ENCODE results near the gene PRXL2B.
"Not testable (repeated sequence)": the region's sequence is repeated elsewhere in the genome, so short reads cannot be mapped to it uniquely, and the experiment has no call there.

PRXL2B gene

GRCh38 chr1:2545754-2546514 lies 40.6 kb upstream of the PRXL2B start:
- no peak for FAIRE-seq
- TF ChIP-seq POLR2A (IDR thresholded peaks at IDR 0.05; ENCODE audit: low read depth, low read length): peak; percentile 57; the same call in 1 of the 2 replicates
- DNase-seq (ENCODE audit: insufficient read length, low spot score): peak; percentile 90

GRCh38 chr1:2546515-2547209 lies 39.9 kb upstream of the PRXL2B start:
- DNase-seq (ENCODE audit: insufficient read length, low spot score) (peak; percentile 93), FAIRE-seq (peak; percentile 53)
- TF ChIP-seq POLR2A (IDR thresholded peaks at IDR 0.05; ENCODE audit: low read depth, low read length): peak; percentile 44; the same call in 1 of the 2 replicates

- DNase-seq (ENCODE audit: insufficient read length, low spot score) (peak; percentile 52), FAIRE-seq (no peak)
- no peak for TF ChIP-seq POLR2A (IDR thresholded peaks at IDR 0.05; ENCODE audit: low read depth, low read length)
Measured at GRCh38 chr1:2547210-2548067, 39.1 kb upstream of the PRXL2B start.

- FAIRE-seq (no peak), DNase-seq (ENCODE audit: insufficient read length, low spot score) (peak; percentile 78)
Measured at GRCh38 chr1:2548068-2548589, 38.4 kb upstream of the PRXL2B start.

GRCh38 chr1:2549367-2550029 lies 37.1 kb upstream of the PRXL2B start:
- FAIRE-seq; DNase-seq (ENCODE audit: insufficient read length, low spot score): not testable (repeated sequence)

More at GRCh38 chr1:2548068-2548589, 38.4 kb upstream of the PRXL2B start:
- TF ChIP-seq POLR2A (IDR thresholded peaks at IDR 0.05; ENCODE audit: low read depth, low read length): no peak

- not testable (repeated sequence) for FAIRE-seq; DNase-seq (ENCODE audit: insufficient read length, low spot score)
Measured at GRCh38 chr1:2550309-2550861, 36.2 kb upstream of the PRXL2B start.

- DNase-seq (ENCODE audit: insufficient read length, low spot score); FAIRE-seq: not testable (repeated sequence)
Measured at GRCh38 chr1:2551544-2551943, 35.0 kb upstream of the PRXL2B start.

- no peak for TF ChIP-seq POLR2A (IDR thresholded peaks at IDR 0.05; ENCODE audit: low read depth, low read length)
- FAIRE-seq (no peak), DNase-seq (ENCODE audit: insufficient read length, low spot score) (no peak)
Measured at GRCh38 chr1:2552189-2552588, 34.4 kb upstream of the PRXL2B start.

GRCh38 chr1:2553076-2553475 lies 33.5 kb upstream of the PRXL2B start:
- DNase-seq (ENCODE audit: insufficient read length, low spot score); FAIRE-seq: not testable (repeated sequence)

GRCh38 chr1:2553871-2554620 lies 32.5 kb upstream of the PRXL2B start:
- no peak for FAIRE-seq
- no peak for TF ChIP-seq POLR2A (IDR thresholded peaks at IDR 0.05; ENCODE audit: low read depth, low read length)
- DNase-seq (ENCODE audit: insufficient read length, low spot score): no peak

GRCh38 chr1:2554621-2555387 lies 31.8 kb upstream of the PRXL2B start:
- FAIRE-seq (no peak), DNase-seq (ENCODE audit: insufficient read length, low spot score) (no peak)
- TF ChIP-seq POLR2A (IDR thresholded peaks at IDR 0.05; ENCODE audit: low read depth, low read length): no peak

Data from H54 (cell line).